HuH-7 (cell line): ENCODE results near the gene FKRP.

ENCODE experiments used
- DNase-seq: peaks from one replicate; pipeline ENCODE4 v3.0.0; 2011; ENCODE audit warnings: low spot score

The FKRP gene

DNA sequence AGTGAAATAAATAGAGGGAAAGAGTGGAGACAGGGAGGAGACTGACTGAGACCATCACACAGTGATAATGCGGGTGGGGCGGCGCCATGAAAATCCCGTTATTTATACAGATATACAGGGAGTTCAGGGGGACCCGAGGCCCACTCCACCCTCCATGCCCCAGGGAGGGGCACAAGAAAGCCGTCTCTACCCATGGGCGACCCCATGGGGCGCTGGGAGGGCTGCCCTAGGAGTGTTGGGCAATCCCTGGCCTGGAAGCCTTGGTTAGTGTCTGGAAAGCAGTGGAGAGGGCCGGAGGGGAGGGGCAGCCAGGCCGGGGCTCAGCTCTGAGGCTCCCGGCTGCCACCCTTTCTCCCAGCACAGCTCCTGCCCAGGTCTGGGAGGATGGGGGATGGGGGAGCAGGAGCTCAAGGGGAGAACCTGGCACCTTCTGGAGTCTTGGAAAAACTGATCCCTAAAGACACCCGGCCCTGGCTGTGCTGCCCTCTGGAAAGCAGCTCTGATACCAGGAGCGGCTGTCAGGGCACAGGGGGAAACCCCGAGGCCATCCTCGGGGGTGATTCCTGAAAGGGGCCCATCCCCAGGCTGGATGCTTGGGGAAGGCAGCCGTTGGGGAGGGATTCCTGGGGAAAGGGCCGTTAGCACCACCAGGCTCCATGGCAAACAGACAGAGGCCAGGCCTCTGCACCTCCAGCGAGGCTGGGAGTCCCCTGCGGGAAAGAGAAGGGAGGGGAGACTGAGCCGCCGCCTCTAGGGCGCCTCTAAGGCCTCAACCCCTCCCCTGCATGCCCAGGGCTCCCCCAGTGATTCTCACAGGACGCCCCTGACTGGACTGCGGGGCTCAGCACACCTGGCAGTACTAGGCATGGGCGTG, 26.0 kb upstream of the FKRP start:
- no peak for DNase-seq

DNA sequence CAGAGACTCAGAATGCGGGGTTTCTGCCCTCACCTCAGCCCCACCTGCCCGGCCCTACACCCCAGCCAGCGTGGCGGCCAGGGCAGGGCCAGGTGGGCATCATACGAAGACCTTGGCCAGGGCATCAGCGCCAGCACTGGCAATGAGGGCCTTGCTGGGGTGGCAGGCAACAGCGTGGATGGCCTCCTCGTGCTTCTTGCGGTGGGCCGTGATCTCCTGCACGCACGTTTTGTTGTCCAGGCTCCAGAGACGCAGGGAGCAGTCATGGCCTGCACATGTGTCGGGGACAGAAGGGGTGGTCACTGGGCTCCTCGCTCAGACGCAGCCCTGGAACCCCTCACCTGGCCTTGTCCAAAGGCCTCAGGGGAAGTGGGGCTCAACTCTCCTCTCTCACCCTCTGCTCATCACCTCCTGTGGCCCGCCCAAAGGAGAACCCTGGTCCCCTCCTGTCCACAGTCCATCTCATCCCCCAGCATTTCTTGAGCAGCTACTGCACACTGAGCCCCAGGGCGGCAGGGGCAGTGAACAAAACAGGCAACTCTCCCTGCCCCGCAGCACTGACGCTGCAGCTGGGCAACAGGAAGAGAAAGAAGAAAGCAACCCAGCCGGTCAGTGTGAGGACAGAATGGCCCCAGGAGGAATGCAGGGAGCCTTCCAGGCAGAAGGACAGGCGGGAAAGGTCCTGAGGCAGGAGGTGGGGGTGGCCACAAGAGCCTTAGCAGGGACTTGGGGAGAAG, 25.2 kb upstream of the FKRP start:
- DNase-seq, result no peak

- DNase-seq, result peak; percentile 73
Measured at GRCh38 chr19:46721269-46722003, 24.4 kb upstream of the FKRP start.

DNA sequence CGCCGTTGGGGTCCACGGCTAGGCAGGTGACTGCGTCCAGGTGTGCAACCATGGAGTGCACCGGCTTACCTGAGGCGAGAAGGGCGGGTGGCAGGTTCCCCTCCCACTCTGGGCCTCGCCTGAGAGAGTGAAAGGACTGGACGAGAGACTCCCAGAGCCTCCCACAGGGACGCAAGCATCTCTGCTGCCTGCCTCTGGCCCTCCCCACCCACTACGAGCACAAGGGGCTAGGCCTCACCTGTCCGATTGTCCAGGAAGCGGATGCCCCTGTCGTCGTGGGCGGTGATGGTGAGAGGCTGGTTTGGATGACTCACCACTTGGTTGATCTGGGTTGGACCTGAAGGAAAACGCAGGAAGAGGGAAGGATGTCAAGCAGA, 23.9 kb upstream of the FKRP start:
- no peak for DNase-seq

DNA sequence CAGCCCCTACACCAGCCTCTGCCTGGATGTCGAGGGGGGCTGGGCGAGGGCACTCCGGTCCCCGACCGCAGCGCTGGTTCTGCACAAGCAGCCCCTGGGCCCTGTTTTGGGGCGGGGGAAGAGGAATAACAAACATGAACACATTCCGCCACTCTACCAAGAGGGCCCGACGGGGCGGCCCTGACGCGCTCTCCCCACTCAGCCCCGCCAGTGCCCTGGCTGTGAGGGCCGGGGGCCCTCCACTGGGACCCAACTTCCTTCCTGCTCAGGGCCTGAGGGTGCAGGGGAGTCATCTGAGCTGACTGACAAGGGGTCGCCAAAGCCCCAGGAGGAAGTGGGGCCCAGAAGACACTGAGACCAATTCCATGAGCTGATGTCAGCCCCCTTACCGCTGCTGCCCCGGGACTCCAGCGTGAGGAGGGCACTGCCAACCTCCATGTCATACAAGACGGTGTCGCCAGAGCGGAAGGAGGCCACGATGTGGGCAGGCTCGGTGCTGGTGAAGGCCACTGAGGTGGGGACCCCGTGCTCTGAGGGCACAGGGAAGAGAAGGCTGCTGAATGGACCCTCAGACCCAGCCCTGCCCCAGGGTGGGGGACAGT, 23.3 kb upstream of the FKRP start:
- no peak for DNase-seq

DNA sequence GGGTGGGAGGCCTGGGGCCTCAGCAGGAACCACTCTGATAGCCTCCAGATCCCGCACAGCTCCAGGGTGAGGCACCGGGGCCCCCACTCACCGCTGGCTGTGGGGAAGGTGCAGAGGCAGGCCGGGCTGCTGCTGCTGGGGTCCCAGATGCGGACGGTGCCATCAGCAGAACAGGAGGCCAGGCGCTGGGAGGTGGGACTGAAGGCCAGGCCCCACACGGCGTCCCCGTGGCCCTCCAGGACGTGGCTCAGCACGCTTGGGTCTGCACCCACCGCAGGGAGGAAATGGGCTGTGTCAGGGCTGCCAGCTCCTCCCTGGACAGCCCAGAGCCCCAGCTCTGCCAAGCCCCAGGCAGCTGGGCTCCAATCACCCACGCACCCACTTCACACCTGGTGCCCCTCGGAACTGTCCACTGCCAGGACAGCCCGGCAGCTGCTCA, 22.8 kb upstream of the FKRP start:
- no peak for DNase-seq

DNA sequence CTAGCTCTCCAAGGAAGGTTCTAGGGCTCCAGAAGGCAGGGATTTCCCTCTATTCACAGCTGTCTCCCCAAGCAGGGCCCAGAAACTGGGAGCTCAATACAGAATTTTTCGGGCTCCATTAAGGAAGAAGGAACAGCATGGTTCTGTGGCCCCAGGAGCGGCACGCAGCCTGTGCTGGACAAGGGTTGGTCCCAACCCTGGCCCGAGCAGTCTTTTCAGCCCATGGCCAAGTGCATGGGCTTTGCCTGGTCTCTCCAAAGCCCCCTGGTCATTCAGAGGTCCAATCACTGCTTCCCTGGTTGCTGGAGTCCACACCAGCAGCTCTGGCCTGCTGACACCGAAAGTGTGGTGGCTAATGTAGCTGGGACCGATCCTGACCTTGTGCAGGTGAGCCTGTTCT, 22.4 kb upstream of the FKRP start:
- DNase-seq, result no peak

- no peak for DNase-seq
Measured at GRCh38 chr19:46724468-46724867, 21.4 kb upstream of the FKRP start.

- no peak for DNase-seq
Measured at GRCh38 chr19:46725036-46725820, 20.6 kb upstream of the FKRP start.

GRCh38 chr19:46725859-46726393, 19.9 kb upstream of the FKRP start:
- no peak for DNase-seq

DNA sequence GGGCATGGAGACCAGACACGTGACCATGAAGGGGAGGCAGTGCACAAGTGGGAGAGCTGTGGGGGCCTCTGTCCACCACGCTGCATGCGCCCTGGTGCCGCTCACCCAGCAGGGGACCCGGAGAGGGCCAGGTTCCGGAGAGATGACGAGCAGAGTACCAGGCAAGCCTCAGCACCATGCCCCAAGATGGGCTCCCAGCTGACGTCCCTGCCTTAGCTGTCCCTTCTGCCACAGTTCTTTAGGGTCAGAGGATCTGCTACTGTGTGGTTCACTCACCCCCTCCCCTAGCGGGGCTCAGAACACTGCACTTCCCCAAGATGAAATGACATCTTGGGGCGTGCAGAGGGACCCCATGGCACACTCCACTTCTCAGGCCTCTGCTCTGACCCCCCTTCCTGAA, 19.3 kb upstream of the FKRP start:
- no peak for DNase-seq

DNA sequence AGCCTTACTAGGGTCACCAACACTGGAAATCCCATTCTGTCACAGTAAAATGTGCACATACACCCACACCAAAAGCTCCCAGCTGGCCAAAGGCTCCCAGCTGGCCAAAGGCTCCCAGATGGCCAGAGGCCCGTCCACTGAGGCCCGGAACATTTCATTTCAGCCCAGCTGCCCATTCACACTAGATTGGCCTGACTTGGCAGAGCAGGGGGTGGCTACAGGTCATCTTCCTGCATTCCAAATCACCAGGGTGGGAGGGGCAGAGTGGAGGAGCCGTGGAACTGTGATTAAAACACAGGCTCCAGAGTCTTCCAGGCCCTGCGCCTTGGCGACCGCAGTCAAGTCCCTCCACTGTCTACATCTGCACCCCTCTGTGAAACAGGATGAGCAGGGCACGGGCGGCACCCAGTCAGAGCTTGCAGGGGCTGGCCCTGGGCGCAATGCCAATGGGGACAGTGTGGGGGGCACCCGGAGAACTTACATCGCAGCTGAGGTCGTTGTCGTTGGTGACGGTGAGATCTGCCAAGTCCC, 18.8 kb upstream of the FKRP start:
- DNase-seq, result no peak

DNA sequence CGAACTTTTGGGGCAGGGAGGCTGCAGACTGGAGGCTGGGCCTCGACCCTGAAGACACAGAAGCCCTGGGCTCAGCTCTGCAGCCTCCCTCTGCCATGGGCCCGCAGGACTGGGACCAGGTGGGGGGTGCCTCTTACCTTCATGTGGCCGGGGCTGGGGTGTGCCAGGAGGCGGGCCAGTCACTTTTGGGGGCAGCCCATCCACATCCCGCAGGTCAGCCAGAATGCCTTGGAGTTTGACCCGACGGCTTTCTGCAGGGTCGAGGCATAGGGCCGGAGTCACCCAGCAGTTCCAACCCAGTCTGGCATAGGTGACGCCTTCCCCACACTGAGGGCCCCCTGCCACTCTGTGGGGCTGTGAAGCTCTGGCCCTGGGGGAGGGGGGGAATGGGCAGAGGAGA, 18.1 kb upstream of the FKRP start:
- DNase-seq, result no peak

DNA sequence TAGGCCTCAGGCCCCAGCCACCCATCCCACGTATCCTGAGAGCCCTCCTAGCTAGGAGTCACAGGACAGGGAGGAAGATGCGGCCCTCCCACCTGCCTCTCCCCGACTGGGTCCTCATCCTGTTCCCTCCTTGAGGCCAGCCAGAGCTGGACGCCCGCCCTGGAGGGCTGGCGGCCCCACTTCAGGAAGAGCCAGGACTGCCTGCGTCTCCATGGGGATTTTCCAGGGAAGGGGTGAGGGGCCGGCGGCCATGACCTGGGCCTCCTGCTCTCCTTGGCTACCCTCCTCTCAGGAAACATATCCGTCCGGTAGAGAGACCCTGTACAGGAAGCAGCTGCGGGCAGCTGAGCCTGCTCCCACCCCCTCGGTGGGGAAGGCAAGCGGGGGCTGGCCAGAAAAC, 17.6 kb upstream of the FKRP start:
- no peak for DNase-seq

GRCh38 chr19:46728693-46729339, 17.0 kb upstream of the FKRP start:
- DNase-seq, result peak; percentile 97

GRCh38 chr19:46729696-46730095, 16.2 kb upstream of the FKRP start:
- no peak for DNase-seq

GRCh38 chr19:46730187-46730586, 15.7 kb upstream of the FKRP start:
- no peak for DNase-seq

GRCh38 chr19:46730595-46730994, 15.3 kb upstream of the FKRP start:
- no peak for DNase-seq

GRCh38 chr19:46731007-46731501, 14.8 kb upstream of the FKRP start:
- DNase-seq, result no peak

- no peak for DNase-seq
Measured at GRCh38 chr19:46731584-46731983, 14.3 kb upstream of the FKRP start.
